Testis (tissue), 3 donors: ENCODE results near the gene CNTN2. TPM values are rescaled to one million over a fixed set of nuclear protein-coding genes. Genes with fewer than 3 reads are reported as not detected.

Experiments
- DNase-seq: peaks from one replicate; pipeline ENCODE4 v3.0.0-alpha.2; 2019
- H3K27ac ChIP-seq, 2 donors: fragments of 200-600 bp; sonication (generic); one replicate each; pipeline ENCODE4 v1.5.1; 2019
- H3K27me3 ChIP-seq: fragments of 200-600 bp; sonication (generic); one replicate; pipeline ENCODE4 v1.5.1; 2019
- H3K36me3 ChIP-seq: fragments of 200-600 bp; sonication (generic); one replicate; pipeline ENCODE4 v1.5.1; 2017; ENCODE audit warnings: low read depth; ENCODE audit errors: missing control alignments
- H3K4me1 ChIP-seq: fragments of 200-600 bp; sonication (generic); one replicate; pipeline ENCODE4 v1.5.1; 2019
- H3K4me3 ChIP-seq, 2 donors: fragments of 200-600 bp; sonication (generic); one replicate each; pipeline ENCODE4 v1.5.1; 2017 to 2019
- H3K9me3 ChIP-seq: fragments of 200-600 bp; sonication (generic); one replicate; pipeline ENCODE4 v1.5.1; 2017
- CTCF ChIP-seq, 3 experiments: fragments of 450-650 bp in 2 of 3; fragments of 200-600 bp in 1 of 3; sonication (generic) in 1 of 3; IDR thresholded peaks; one replicate each; pipeline ENCODE4 v1.5.1; 2016 to 2019; ENCODE audit warnings: antibody characterized with exemption in 3 of 3, mild to moderate bottlenecking in 2 of 3, moderate library complexity in 1 of 3
- POLR2A ChIP-seq: fragments of 450-650 bp; IDR thresholded peaks from one replicate; pipeline ENCODE4 v1.6.1; 2017; ENCODE audit warnings: antibody characterized with exemption, mild to moderate bottlenecking, moderate library complexity
- WGBS, 2 donors: methylation state at CpG; one replicate each; pipeline ENCODE4 v1.1.5; 2018; 5-methylcytosine and 5-hydroxymethylcytosine counted together
- intact Hi-C: fragments of 100-400 bp; cut with DNase I; formaldehyde crosslinking; loops from one replicate; pipeline ENCODE4 v1.15.1; 2023; ENCODE audit warnings: low total_unique reads
- polyA plus RNA-seq: library from polyadenylated mRNA; stranded (reverse); fragments of 350-450 nt; fragmentation: Illumina TruSeq; extraction: RNeasy Lipid Tissue Mini Kit (QIAGEN cat#74804); gene quantifications from one replicate; pipeline ENCODE4 v1.2.3, GENCODE V29; 2014; ENCODE audit warnings: low read depth, low replicate concordance; ENCODE audit not compliant: insufficient read depth
- total RNA-seq, 2 donors: library from RNA; depleted of rRNA; stranded (reverse); fragments of >200 nt; gene quantifications; one replicate each; pipeline ENCODE4 v1.2.3, GENCODE V29; 2016

CNTN2 gene
- total and polyA plus RNA-seq, 3 donors from 2014 or later: 16.4 to 31.9 (median 17.2) TPM

- no peak for DNase-seq
- Histone ChIP-seq H3K9me3 (no peaks in the 10 kb centered on the region), H3K27ac (no peak overlapping the region), H3K4me1 (no peaks in the 10 kb centered on the region), H3K27me3 (no peaks in the 10 kb centered on the region), H3K36me3 (no peaks in the 10 kb centered on the region), H3K4me3 (no peak overlapping the region)
- TF ChIP-seq POLR2A: no peak
- no peak for TF ChIP-seq CTCF (IDR thresholded peaks at IDR 0.05)
- WGBS, 2 donors: 86 to 91% methylated on average over 16 of the region's 16 CpGs
- intact Hi-C loops: no loop called here
These were observed 17.8 kb upstream of the CNTN2 start for GRCh38 chr1:205025239-205025638.

- intact Hi-C loops: no loop called here
- WGBS, 2 donors: 88 to 92% methylated on average over 6 of the region's 6 CpGs
- DNase-seq: no peak
These were observed 16.8 kb upstream of the CNTN2 start for GRCh38 chr1:205026181-205026580.

GRCh38 chr1:205028390-205028789 lies 14.6 kb upstream of the CNTN2 start:
- no peak for TF ChIP-seq POLR2A
- TF ChIP-seq CTCF (IDR thresholded peaks at IDR 0.05): no peak
- H3K4me3 ChIP-seq: no peak overlapping the region
- WGBS, 2 donors: 87 to 94% methylated on average over 7 of the region's 7 CpGs
- no peak for DNase-seq
- no peaks in the 10 kb centered on the region for H3K27me3 ChIP-seq
- intact Hi-C loops: no loop called here
- no peaks in the 10 kb centered on the region for H3K36me3 ChIP-seq
- H3K4me1 ChIP-seq: no peaks in the 10 kb centered on the region
- H3K27ac ChIP-seq: no peak overlapping the region
- H3K9me3 ChIP-seq: no peaks in the 10 kb centered on the region

More at GRCh38 chr1:205026181-205026580, 16.8 kb upstream of the CNTN2 start:
- H3K27ac ChIP-seq: no peak overlapping the region
- no peaks in the 10 kb centered on the region for H3K36me3 ChIP-seq
- no peaks in the 10 kb centered on the region for H3K9me3 ChIP-seq
- no peak overlapping the region for H3K4me3 ChIP-seq
- no peaks in the 10 kb centered on the region for H3K4me1 ChIP-seq
- TF ChIP-seq CTCF (IDR thresholded peaks at IDR 0.05) (no peak), POLR2A (no peak)
- no peaks in the 10 kb centered on the region for H3K27me3 ChIP-seq

- Histone ChIP-seq H3K4me1 (no peaks in the 10 kb centered on the region), H3K27me3 (no peaks in the 10 kb centered on the region), H3K27ac (no peak overlapping the region), H3K36me3 (no peaks in the 10 kb centered on the region), H3K4me3 (no peak overlapping the region), H3K9me3 (no peaks in the 10 kb centered on the region)
- WGBS, 2 donors: 78 to 79% methylated on average over 4 of the region's 4 CpGs
- intact Hi-C loops: no loop called here
- DNase-seq: no peak
- TF ChIP-seq POLR2A (no peak), CTCF (IDR thresholded peaks at IDR 0.05) (no peak)
These were observed 14.1 kb upstream of the CNTN2 start for GRCh38 chr1:205028924-205029323.

GRCh38 chr1:205030241-205030640 lies 12.8 kb upstream of the CNTN2 start:
- H3K9me3 ChIP-seq: no peaks in the 10 kb centered on the region
- no peaks in the 10 kb centered on the region for H3K27me3 ChIP-seq
- no peak overlapping the region for H3K4me3 ChIP-seq
- no peaks in the 10 kb centered on the region for H3K4me1 ChIP-seq
- 86 to 90% methylated on average over 5 to 6 of the region's 6 CpGs for WGBS, 2 donors
- no peaks in the 10 kb centered on the region for H3K36me3 ChIP-seq
- DNase-seq: no peak
- no peak for TF ChIP-seq POLR2A
- no peak for TF ChIP-seq CTCF (IDR thresholded peaks at IDR 0.05)
- intact Hi-C loops: no loop called here
- no peak overlapping the region for H3K27ac ChIP-seq
